Measurements from ENCODE around the gene MAP2K3.

Gene MAP2K3

GRCh38 chr17:21351366-21352065 is 67.0 kb downstream of the MAP2K3 start:
- no peak for DNase-seq (ENCODE audit: low read depth)

GRCh38 chr17:21352221-21352980 is 67.9 kb downstream of the MAP2K3 start:
- DNase-seq (ENCODE audit: low read depth) = no peak

GRCh38 chr17:21352981-21353265 is 68.4 kb downstream of the MAP2K3 start:
- DNase-seq (ENCODE audit: low read depth) = no peak

- DNase-seq (ENCODE audit: low read depth) = no peak
Measured at GRCh38 chr17:21353326-21354010, 69.0 kb downstream of the MAP2K3 start.

GRCh38 chr17:21354796-21355385 is 70.4 kb downstream of the MAP2K3 start:
- no peak for DNase-seq (ENCODE audit: low read depth)

- no peak for DNase-seq (ENCODE audit: low read depth)
Measured at GRCh38 chr17:21355586-21355985, 71.1 kb downstream of the MAP2K3 start.

GRCh38 chr17:21356537-21357127 is 72.1 kb downstream of the MAP2K3 start:
- no peak for DNase-seq (ENCODE audit: low read depth)

- no peak for DNase-seq (ENCODE audit: low read depth)
Measured at GRCh38 chr17:21357281-21357680, 72.8 kb downstream of the MAP2K3 start.

GRCh38 chr17:21357696-21358656 is 73.5 kb downstream of the MAP2K3 start:
- DNase-seq (ENCODE audit: low read depth) = no peak

GRCh38 chr17:21358682-21359482 is 74.4 kb downstream of the MAP2K3 start:
- no peak for DNase-seq (ENCODE audit: low read depth)

- no peak for DNase-seq (ENCODE audit: low read depth)
Measured at GRCh38 chr17:21359483-21359840, 75.0 kb downstream of the MAP2K3 start.

- no peak for DNase-seq (ENCODE audit: low read depth)
Measured at GRCh38 chr17:21360048-21360447, 75.5 kb downstream of the MAP2K3 start.

GRCh38 chr17:21361020-21361809 is 76.7 kb downstream of the MAP2K3 start:
- no peak for DNase-seq (ENCODE audit: low read depth)

- no peak for DNase-seq (ENCODE audit: low read depth)
Measured at GRCh38 chr17:21362331-21362931, 77.9 kb downstream of the MAP2K3 start.

- DNase-seq (ENCODE audit: low read depth) = no peak
Measured at GRCh38 chr17:21363776-21364642, 79.5 kb downstream of the MAP2K3 start.
